ENCODE results near the gene DELE1. TPM values are rescaled to one million over a fixed set of nuclear protein-coding genes. Genes with fewer than 3 reads are reported as not detected.
A peak's percentile ranks its signal among the peaks of the same experiment; 100 is the strongest.
"Not testable (repeated sequence)": the region's sequence is repeated elsewhere in the genome, so short reads cannot be mapped to it uniquely, and the experiment has no call there.

DELE1 gene
- total RNA-seq, 1 donor from 2014 or later: 108 TPM

DNA sequence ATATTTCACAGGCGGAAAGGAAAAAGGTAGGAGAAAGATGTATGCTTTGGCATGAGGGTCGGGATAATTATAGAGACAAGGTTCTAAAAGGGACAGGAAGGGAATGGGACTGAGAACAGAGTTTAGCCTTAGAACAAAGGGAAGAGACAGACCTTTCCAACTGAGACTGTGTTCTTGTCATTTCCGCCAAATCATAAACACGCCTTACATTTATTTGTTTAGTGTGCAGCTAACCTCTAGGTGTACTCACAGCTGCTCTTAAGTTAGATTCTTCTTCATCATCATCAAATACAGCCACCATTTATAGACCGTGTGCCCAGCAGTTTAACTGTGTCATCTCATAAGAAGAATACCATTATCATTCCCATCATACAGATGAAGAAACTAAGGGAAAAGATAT lies 5.9 kb upstream of the DELE1 start:
- H3K4me3 Mint-ChIP-seq (ENCODE audit: unreplicated experiment): no peak overlapping the region
- H3K4me1 Mint-ChIP-seq (ENCODE audit: low read depth, unreplicated experiment): peaks cover 4% of the 10 kb centered on the region
- no peak overlapping the region for H3K27ac Mint-ChIP-seq (ENCODE audit: unreplicated experiment)
- peaks cover 5% of the 10 kb centered on the region for H3K36me3 Mint-ChIP-seq (ENCODE audit: unreplicated experiment)
- DNase-seq: no peak
- TF ChIP-seq, protein P1, sequence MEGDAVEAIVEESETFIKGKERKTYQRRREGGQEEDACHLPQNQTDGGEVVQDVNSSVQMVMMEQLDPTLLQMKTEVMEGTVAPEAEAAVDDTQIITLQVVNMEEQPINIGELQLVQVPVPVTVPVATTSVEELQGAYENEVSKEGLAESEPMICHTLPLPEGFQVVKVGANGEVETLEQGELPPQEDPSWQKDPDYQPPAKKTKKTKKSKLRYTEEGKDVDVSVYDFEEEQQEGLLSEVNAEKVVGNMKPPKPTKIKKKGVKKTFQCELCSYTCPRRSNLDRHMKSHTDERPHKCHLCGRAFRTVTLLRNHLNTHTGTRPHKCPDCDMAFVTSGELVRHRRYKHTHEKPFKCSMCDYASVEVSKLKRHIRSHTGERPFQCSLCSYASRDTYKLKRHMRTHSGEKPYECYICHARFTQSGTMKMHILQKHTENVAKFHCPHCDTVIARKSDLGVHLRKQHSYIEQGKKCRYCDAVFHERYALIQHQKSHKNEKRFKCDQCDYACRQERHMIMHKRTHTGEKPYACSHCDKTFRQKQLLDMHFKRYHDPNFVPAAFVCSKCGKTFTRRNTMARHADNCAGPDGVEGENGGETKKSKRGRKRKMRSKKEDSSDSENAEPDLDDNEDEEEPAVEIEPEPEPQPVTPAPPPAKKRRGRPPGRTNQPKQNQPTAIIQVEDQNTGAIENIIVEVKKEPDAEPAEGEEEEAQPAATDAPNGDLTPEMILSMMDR (IDR thresholded peaks at IDR 0.05; ENCODE audit: partially characterized antibody, unreplicated experiment): no peak
- peaks cover 3% of the 10 kb centered on the region for H3K9me3 Mint-ChIP-seq (ENCODE audit: unreplicated experiment)
- peaks cover 8% of the 10 kb centered on the region for H3K27me3 Mint-ChIP-seq (ENCODE audit: unreplicated experiment)

DNA sequence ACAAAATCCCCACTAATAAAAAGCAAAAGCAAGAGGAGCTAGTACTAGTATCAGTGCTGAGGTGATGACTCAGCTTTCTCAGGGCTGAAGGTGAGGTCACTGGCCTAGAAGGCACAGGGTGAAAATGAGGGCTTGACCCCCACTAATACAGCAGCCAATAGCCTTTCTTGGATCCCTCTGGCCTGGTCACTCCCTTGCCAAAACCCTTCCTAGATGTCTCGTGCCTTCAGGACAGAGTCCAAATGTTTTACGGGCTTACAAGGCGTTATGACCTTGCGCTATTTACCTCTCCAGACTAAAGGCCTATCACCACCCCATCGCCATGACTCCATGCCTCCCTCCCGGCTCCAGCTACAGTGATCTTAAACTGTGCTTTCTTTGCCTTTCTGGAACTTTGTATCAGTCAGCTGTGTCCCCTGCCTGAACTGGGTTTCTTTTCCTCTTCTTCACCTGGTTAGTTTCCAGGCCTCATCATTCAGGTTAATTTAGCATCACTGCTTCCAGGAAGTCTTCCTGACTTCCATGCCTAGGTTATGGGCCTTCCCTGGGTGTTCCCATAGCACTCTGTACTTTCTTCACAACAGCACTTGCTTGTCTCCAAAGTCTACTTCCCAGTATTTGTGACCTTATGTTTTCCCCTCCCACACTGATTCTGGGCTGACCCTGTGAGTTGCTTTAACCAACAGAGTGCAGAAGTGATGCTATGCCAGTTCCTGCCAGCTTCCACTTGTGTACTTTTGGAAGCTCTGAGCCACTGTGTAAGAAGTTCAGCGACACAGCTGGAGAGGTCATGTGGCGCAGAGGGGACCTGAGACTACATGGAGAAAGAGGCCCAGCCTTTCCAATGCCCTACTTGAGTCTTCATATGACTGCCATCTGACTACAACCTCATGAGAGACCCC lies 4.2 kb upstream of the DELE1 start:
- Mint-ChIP-seq H3K4me1 (ENCODE audit: low read depth, unreplicated experiment) (peaks cover 4% of the 10 kb centered on the region), H3K27ac (ENCODE audit: unreplicated experiment) (no peak overlapping the region), H3K27me3 (ENCODE audit: unreplicated experiment) (peaks cover 3% of the 10 kb centered on the region), H3K36me3 (ENCODE audit: unreplicated experiment) (peaks cover 5% of the 10 kb centered on the region), H3K4me3 (ENCODE audit: unreplicated experiment) (no peak overlapping the region), H3K9me3 (ENCODE audit: unreplicated experiment) (peaks cover 3% of the 10 kb centered on the region)
- no peak for DNase-seq
- TF ChIP-seq, protein P1 (IDR thresholded peaks at IDR 0.05; ENCODE audit: partially characterized antibody, unreplicated experiment): no peak

DNA sequence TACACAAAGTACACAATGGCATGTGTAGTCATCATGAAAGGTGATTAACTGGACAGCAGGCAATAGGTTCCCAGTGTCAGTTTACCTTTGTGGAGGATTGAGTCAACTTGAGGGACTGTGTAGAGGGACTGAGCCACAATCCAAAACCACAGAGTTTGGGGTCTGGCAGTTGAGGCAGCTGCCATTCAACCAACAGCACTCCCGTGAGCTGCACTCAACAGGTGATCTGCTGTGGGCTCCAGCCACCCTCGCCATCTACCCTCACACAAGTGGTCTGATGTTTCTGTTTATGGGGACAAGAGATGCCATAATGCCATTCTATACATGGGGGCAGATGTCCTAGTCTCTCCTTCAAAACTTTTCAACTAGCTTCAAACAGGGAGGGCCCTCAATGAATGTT lies 2.9 kb upstream of the DELE1 start:
- DNase-seq: no peak
- Mint-ChIP-seq H3K4me1 (ENCODE audit: low read depth, unreplicated experiment) (peaks cover 2% of the 10 kb centered on the region), H3K9me3 (ENCODE audit: unreplicated experiment) (peaks cover 3% of the 10 kb centered on the region), H3K27me3 (ENCODE audit: unreplicated experiment) (peaks cover 3% of the 10 kb centered on the region), H3K27ac (ENCODE audit: unreplicated experiment) (no peak overlapping the region), H3K4me3 (ENCODE audit: unreplicated experiment) (no peak overlapping the region), H3K36me3 (ENCODE audit: unreplicated experiment) (no peaks in the 10 kb centered on the region)
- TF ChIP-seq, protein P1 (IDR thresholded peaks at IDR 0.05; ENCODE audit: partially characterized antibody, unreplicated experiment): no peak

DNA sequence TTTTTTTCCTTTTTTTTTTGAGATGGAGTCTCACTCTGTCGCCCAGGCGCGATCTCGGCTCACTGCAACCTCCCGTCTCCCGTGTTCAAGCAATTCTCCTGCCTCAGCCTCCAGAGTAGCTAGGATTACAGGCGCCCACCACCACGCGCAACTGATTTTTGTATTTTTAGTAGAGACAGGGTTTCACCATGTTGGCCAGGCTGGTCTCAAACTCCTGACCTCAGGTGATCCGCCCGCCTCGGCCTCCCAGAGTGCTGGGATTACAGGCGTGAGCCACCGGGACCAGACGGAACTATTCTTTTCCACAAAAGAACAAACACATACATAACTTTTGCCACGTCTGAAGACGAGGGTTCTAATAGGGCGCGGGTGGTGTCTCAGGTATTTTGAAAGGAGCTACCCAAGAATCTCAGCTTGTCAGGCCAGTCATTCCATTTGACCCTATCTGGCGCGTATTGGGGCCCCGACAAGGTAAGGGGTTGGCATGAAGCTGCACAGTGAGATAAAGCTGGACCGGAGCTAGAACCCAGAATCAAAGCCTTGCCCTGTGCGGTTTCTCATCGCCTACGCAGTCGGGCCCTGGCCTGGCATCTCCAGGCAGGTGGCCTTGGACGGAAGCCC lies 734 bp upstream of the DELE1 start:
- not testable (repeated sequence) for H3K36me3 Mint-ChIP-seq (ENCODE audit: unreplicated experiment); H3K27me3 Mint-ChIP-seq (ENCODE audit: unreplicated experiment); H3K4me1 Mint-ChIP-seq (ENCODE audit: low read depth, unreplicated experiment); DNase-seq; H3K9me3 Mint-ChIP-seq (ENCODE audit: unreplicated experiment)
- Mint-ChIP-seq H3K27ac (ENCODE audit: unreplicated experiment) (peak overlapping the region; percentile 43), H3K4me3 (ENCODE audit: unreplicated experiment) (peak overlapping the region; percentile 95)

DNA sequence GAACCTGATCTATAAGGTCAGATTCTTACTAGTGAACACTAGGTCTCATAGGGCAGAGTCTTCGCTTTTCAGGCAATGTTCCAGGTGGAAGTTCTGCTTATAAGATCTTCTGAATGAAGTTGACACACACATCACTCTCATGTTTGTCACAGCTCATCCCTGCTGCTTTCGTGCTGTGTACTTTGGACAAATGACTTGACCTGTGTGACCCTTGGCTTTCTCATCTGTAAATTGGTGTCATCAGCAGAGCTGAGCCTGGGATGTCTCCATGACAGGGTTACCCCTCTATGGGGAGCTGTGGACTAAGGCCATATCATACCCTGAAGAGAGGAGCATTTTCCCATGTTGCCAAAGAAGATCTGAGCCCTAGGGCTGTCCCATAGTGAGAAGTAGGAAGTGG lies 2.8 kb downstream of the DELE1 start:
- Mint-ChIP-seq H3K27me3 (ENCODE audit: unreplicated experiment) (peaks cover 2% of the 10 kb centered on the region), H3K27ac (ENCODE audit: unreplicated experiment) (no peak overlapping the region), H3K9me3 (ENCODE audit: unreplicated experiment) (peaks cover 5% of the 10 kb centered on the region), H3K4me1 (ENCODE audit: low read depth, unreplicated experiment) (peaks cover 2% of the 10 kb centered on the region), H3K36me3 (ENCODE audit: unreplicated experiment) (no peaks in the 10 kb centered on the region), H3K4me3 (ENCODE audit: unreplicated experiment) (no peak overlapping the region)
- DNase-seq: no peak
- TF ChIP-seq, protein P1 (IDR thresholded peaks at IDR 0.05; ENCODE audit: partially characterized antibody, unreplicated experiment): no peak

All from glutamatergic neuron (in vitro differentiated cells).